Loucy (cell line): ENCODE data around the gene IQCN.

Source experiments
- H2AFZ ChIP-seq: fragments of 200-600 bp; sonication (generic); 2 replicates; pipeline ENCODE4 v1.6.0; 2016; ENCODE audit warnings: antibody characterized with exemption, mild to moderate bottlenecking, low read length, moderate library complexity
- H3F3A ChIP-seq: fragments of 200-600 bp; 2 replicates; pipeline ENCODE4 v1.6.0; 2016; ENCODE audit warnings: antibody characterized with exemption, low read depth, mild to moderate bottlenecking
- H3K27me3 ChIP-seq: fragments of 200-600 bp; sonication (generic); 2 replicates; pipeline ENCODE4 v1.6.1; 2014; ENCODE audit warnings: low read length, mild to moderate bottlenecking; ENCODE audit not compliant: insufficient read depth, poor library complexity, severe bottlenecking
- H3K36me3 ChIP-seq: fragments of 200-600 bp; sonication (generic); 2 replicates; pipeline ENCODE4 v1.6.1; 2016; ENCODE audit warnings: low read length; ENCODE audit not compliant: insufficient read depth
- H3K4me1 ChIP-seq: fragments of 200-600 bp; sonication (generic); 2 replicates; pipeline ENCODE4 v1.5.1; 2014; ENCODE audit warnings: low read length, mild to moderate bottlenecking; ENCODE audit not compliant: insufficient read depth, poor library complexity, severe bottlenecking
- H3K4me2 ChIP-seq: fragments of 200-600 bp; sonication (generic); 2 replicates; pipeline ENCODE4 v1.6.0; 2014; ENCODE audit warnings: antibody characterized with exemption, low read length, low read depth, mild to moderate bottlenecking; ENCODE audit not compliant: poor library complexity, severe bottlenecking
- H3K4me3 ChIP-seq: fragments of 200-600 bp; sonication (generic); 2 replicates; pipeline ENCODE4 v1.5.1; 2014; ENCODE audit warnings: low read length, mild to moderate bottlenecking, mixed read lengths; ENCODE audit not compliant: poor library complexity, severe bottlenecking
- H3K79me2 ChIP-seq: fragments of 200-600 bp; sonication (generic); 2 replicates; pipeline ENCODE4 v1.6.1; 2014; ENCODE audit warnings: low read length; ENCODE audit not compliant: insufficient read depth
- H3K9ac ChIP-seq: fragments of 200-600 bp; sonication (generic); 2 replicates; pipeline ENCODE4 v1.6.0; 2014; ENCODE audit warnings: mild to moderate bottlenecking, low read depth, low read length, moderate library complexity; ENCODE audit not compliant: poor library complexity, severe bottlenecking
- H3K9me2 ChIP-seq: fragments of 200-600 bp; sonication (generic); replicated peaks from 2 replicates; pipeline ENCODE4 v1.6.1; 2016; ENCODE audit warnings: low read depth, low read length, mixed read lengths
- H3K9me3 ChIP-seq: fragments of 200-600 bp; sonication (generic); 2 replicates; pipeline ENCODE4 v1.6.1; 2014; ENCODE audit warnings: mild to moderate bottlenecking, antibody characterized with exemption, low read length, low read depth; ENCODE audit not compliant: insufficient read depth
- H4K20me1 ChIP-seq: fragments of 200-600 bp; sonication (generic); 2 replicates; pipeline ENCODE4 v1.6.0; 2014; ENCODE audit warnings: antibody characterized with exemption, low read length, mild to moderate bottlenecking; ENCODE audit not compliant: insufficient read depth, poor library complexity, severe bottlenecking
- EZH2phosphoT487 ChIP-seq: fragments of 200-600 bp; IDR thresholded peaks from 2 replicates; pipeline ENCODE4 v1.6.1; 2018; ENCODE audit warnings: antibody characterized with exemption, mild to moderate bottlenecking, moderate library complexity, borderline replicate concordance
- TF ChIP-seq, protein P1 (sequence below): fragments of 200-600 bp; sonication (generic); conservative IDR thresholded peaks from 2 replicates; pipeline ENCODE4 v1.5.1; 2014; ENCODE audit warnings: mild to moderate bottlenecking, antibody characterized with exemption, low read length

Gene IQCN

DNA sequence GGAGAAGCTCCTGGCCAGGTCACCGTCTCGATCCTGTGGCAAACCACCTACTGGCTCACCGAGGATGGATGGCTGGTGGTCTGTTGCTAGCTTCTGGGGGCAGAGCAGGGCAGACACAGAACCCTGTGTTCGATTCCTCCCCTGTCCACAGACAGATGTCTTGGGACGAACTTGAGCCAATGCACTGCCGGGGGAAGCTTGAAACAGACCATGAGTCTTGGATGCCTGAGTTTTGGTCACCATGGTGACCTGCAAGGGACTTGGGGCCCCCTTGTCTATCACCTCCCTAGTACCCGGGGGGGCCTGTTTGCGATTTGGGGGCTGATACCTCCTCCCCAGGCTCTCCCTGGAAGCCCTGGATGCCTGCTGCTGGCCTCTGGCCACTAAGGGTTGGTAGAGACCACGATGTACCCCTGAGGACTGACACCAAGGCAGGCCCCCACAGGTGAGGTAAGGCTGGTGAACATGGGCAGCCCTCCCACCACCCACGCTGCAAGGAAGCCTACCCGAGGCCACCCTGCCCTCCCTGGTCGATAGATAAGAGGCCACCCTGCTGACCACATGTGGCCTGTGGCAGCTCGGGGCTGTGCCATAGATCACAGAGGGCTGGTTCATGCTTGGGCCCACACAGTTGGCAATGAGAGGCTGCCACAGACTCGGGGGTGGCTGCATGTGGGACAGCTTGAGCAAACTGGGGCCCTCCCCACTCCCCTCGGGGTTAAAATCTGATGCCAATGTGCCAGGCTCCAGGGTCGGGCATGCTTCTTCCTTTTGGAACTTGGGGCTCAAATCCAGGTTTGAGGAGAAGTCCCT is 10.7 kb downstream of the IQCN start:
- H3K9me2 ChIP-seq: no peaks in the 10 kb centered on the region
- no peak overlapping the region for H3K4me3 ChIP-seq
- no peak overlapping the region for H3K9ac ChIP-seq
- H3K4me1 ChIP-seq: peaks cover 14% of the 10 kb centered on the region
- H3K9me3 ChIP-seq: no peaks in the 10 kb centered on the region
- H3K4me2 ChIP-seq: no peak overlapping the region
- H3K79me2 ChIP-seq: no peaks in the 10 kb centered on the region
- H2AFZ ChIP-seq: no peak overlapping the region
- H3F3A ChIP-seq: no peaks in the 10 kb centered on the region
- H4K20me1 ChIP-seq: no peaks in the 10 kb centered on the region
- H3K36me3 ChIP-seq: no peaks in the 10 kb centered on the region
- no peaks in the 10 kb centered on the region for H3K27me3 ChIP-seq
- no peak for TF ChIP-seq EZH2phosphoT487
- TF ChIP-seq, protein P1, sequence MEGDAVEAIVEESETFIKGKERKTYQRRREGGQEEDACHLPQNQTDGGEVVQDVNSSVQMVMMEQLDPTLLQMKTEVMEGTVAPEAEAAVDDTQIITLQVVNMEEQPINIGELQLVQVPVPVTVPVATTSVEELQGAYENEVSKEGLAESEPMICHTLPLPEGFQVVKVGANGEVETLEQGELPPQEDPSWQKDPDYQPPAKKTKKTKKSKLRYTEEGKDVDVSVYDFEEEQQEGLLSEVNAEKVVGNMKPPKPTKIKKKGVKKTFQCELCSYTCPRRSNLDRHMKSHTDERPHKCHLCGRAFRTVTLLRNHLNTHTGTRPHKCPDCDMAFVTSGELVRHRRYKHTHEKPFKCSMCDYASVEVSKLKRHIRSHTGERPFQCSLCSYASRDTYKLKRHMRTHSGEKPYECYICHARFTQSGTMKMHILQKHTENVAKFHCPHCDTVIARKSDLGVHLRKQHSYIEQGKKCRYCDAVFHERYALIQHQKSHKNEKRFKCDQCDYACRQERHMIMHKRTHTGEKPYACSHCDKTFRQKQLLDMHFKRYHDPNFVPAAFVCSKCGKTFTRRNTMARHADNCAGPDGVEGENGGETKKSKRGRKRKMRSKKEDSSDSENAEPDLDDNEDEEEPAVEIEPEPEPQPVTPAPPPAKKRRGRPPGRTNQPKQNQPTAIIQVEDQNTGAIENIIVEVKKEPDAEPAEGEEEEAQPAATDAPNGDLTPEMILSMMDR: no peak

DNA sequence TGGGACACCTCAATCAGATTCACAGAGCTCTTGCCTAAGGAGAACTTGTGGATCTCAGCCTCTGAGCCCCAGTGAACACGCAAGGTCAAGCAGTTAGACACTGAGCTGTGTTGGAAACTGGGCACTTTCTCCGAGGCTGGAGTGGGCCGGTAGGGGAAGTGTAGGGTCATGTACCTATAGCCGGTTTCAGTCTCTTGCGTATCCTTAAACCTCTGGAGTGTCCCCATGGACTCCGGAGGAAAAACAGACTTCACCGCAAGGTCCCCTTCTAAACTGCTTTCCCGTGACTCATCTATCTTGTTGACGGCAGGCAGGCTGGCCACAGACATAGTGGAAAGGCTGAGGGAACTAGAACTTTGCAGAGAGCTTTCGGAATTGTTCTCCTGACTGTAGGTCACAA is 11.3 kb downstream of the IQCN start:
- no peaks in the 10 kb centered on the region for H3K9me3 ChIP-seq
- H3K9ac ChIP-seq: no peak overlapping the region
- no peaks in the 10 kb centered on the region for H3K27me3 ChIP-seq
- H4K20me1 ChIP-seq: no peaks in the 10 kb centered on the region
- H3K4me3 ChIP-seq: no peak overlapping the region
- H2AFZ ChIP-seq: no peak overlapping the region
- H3K9me2 ChIP-seq: no peaks in the 10 kb centered on the region
- H3K36me3 ChIP-seq: no peaks in the 10 kb centered on the region
- H3K79me2 ChIP-seq: no peaks in the 10 kb centered on the region
- no peak overlapping the region for H3K4me2 ChIP-seq
- H3K4me1 ChIP-seq: peaks cover 14% of the 10 kb centered on the region
- TF ChIP-seq, protein P1: no peak
- TF ChIP-seq EZH2phosphoT487: no peak
- H3F3A ChIP-seq: no peaks in the 10 kb centered on the region

GRCh38 chr19:18262144-18262543 is 12.1 kb downstream of the IQCN start:
- Histone ChIP-seq H2AFZ (no peak overlapping the region), H3K36me3 (no peaks in the 10 kb centered on the region), H3K9ac (no peak overlapping the region), H4K20me1 (no peaks in the 10 kb centered on the region), H3K79me2 (no peaks in the 10 kb centered on the region), H3K4me3 (no peak overlapping the region), H3K27me3 (no peaks in the 10 kb centered on the region), H3K9me2 (no peaks in the 10 kb centered on the region), H3F3A (no peaks in the 10 kb centered on the region), H3K4me1 (peaks cover 14% of the 10 kb centered on the region), H3K4me2 (no peak overlapping the region), H3K9me3 (no peaks in the 10 kb centered on the region)
- no peak for TF ChIP-seq EZH2phosphoT487
- TF ChIP-seq, protein P1: no peak
